Upper lobe of left lung (tissue), 6 donors: ENCODE measurements around the gene GALNT10. TPM values are rescaled to one million over a fixed set of nuclear protein-coding genes. Genes with fewer than 3 reads are reported as not detected.
A peak's percentile ranks its signal among the peaks of the same experiment; 100 is the strongest.

Experiments used
- ATAC-seq, 2 donors: fragments of 200-7000 bp; cut with Tn5 transposase; one replicate each; pipeline ENCODE4 v1.9.1; 2022; ENCODE audit warnings: mild to moderate bottlenecking in 2 of 2, moderate library complexity in 2 of 2; ENCODE audit not compliant: low FRiP score in 2 of 2
- DNase-seq, 2 donors: peaks; one replicate each; pipeline ENCODE4 v3.0.0-alpha.2; 2019 to 2020
- H3K27ac ChIP-seq, 4 donors: fragments of 200-600 bp; sonication (generic); one replicate each; pipeline ENCODE4 v1.5.1; 2016 to 2019
- H3K27me3 ChIP-seq, 4 donors: fragments of 200-600 bp; sonication (generic); one replicate each; pipeline ENCODE4 v1.5.1; 2017 to 2019
- H3K36me3 ChIP-seq, 4 donors: fragments of 200-600 bp; sonication (generic); one replicate each; pipeline ENCODE4 v1.5.1; 2016 to 2019
- H3K4me1 ChIP-seq, 4 donors: fragments of 200-600 bp; sonication (generic); one replicate each; pipeline ENCODE4 v1.5.1; 2018 to 2019
- H3K4me3 ChIP-seq, 4 donors: fragments of 200-600 bp; sonication (generic); one replicate each; pipeline ENCODE4 v1.5.1; 2017 to 2019; ENCODE audit warnings: mild to moderate bottlenecking in 2 of 4, moderate library complexity in 1 of 4
- H3K9me3 ChIP-seq, 4 donors: fragments of 200-600 bp; sonication (generic); one replicate each; pipeline ENCODE4 v1.5.1; 2018 to 2019
- EP300 ChIP-seq, 4 donors: sonication (generic); formaldehyde crosslinking; IDR thresholded peaks; one replicate each; pipeline ENCODE4 v1.5.1; 2017; ENCODE audit warnings: antibody characterized with exemption in 4 of 4, control low read depth in 2 of 4
- POLR2A ChIP-seq, 4 donors: fragments of 450-650 bp; IDR thresholded peaks; one replicate each; pipeline ENCODE4 v1.5.1; 2016 to 2017; ENCODE audit warnings: antibody characterized with exemption in 4 of 4, mild to moderate bottlenecking in 2 of 4
- POLR2AphosphoS5 ChIP-seq, 2 donors: sonication (generic); formaldehyde crosslinking; IDR thresholded peaks; one replicate each; pipeline ENCODE4 v1.5.1; 2017; ENCODE audit warnings: antibody characterized with exemption in 2 of 2
- WGBS, 2 donors: methylation state at CpG; one replicate each; pipeline ENCODE4 v1.1.5; 2017 to 2018; 5-methylcytosine and 5-hydroxymethylcytosine counted together
- total RNA-seq, 6 donors: library from RNA; depleted of rRNA in 4 of 6; stranded (reverse); fragments of >200 nt in 4 of 6; gene quantifications; one replicate each; pipeline versions ENCODE4 v1.1.0 to v1.2.1, GENCODE V29; 2016 to 2021
- TF ChIP-seq, protein P1 (sequence below), 6 experiments: fragments of 450-650 bp in 4 of 6; fragments of 200-600 bp in 2 of 6; sonication (generic) in 2 of 6; IDR thresholded peaks; one replicate each; pipeline ENCODE4 v1.5.1; 2016 to 2019; ENCODE audit warnings: antibody characterized with exemption in 6 of 6
- donor health status: DM: no; HTN: no; CAD: no; lungs with moderate emphysema.
- donor health status: DM: no; HTN: yes; CAD: no; lungs with severe emphysema.

GALNT10 gene
- total RNA-seq, 6 donors from 2014 or later: 38.6 to 118 (median 66.4) TPM

DNA sequence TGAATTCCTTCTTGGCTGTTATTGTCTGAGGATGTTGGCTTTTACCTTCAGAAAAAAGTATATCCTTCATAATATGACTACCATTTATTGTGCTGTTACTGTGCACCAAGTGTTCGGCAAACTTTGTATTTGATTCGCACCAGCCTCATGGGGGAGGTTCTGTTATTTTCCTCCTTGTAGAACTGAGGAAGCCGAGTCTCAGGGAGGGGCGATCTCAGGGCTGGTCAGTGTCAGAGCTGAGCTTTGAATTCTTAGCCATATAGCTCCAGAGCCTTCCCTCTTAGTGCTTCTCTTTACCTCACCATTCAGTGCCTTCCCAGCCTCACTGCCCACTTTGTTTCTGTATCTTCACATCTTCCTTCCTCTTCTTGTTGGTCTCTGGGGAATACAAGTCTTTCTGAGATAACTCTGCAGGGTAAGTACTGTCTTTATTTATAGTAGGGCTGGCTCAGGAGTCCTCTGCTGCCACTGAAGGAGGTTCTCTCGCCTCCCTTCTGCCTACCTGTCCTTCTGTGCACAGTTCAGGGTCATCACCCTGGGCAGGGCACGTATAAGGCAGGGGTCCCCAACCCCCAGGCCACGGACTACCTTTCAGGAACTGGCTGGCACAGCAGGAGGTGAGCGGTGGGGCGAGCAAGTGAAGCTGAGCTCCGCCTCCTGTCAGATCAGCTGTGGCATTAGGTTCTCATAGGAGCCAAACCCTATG lies 48.4 kb downstream of the GALNT10 start:
- Histone ChIP-seq H3K4me3 (no peak overlapping the region), H3K4me1 (no peaks in the 10 kb centered on the region), H3K27me3 (no peaks in the 10 kb centered on the region), H3K9me3 (no peaks in the 10 kb centered on the region), H3K27ac (no peak overlapping the region), H3K36me3 (no peaks in the 10 kb centered on the region)
- WGBS, 2 donors: 72 to 78% methylated on average over 9 to 10 of the region's 10 CpGs
- TF ChIP-seq POLR2AphosphoS5 (IDR thresholded peaks at IDR 0.05) (no peak), EP300 (IDR thresholded peaks at IDR 0.05) (no peak)
- DNase-seq: no peak
- peak in 1 of 2 donors; percentile 13 for ATAC-seq

DNA sequence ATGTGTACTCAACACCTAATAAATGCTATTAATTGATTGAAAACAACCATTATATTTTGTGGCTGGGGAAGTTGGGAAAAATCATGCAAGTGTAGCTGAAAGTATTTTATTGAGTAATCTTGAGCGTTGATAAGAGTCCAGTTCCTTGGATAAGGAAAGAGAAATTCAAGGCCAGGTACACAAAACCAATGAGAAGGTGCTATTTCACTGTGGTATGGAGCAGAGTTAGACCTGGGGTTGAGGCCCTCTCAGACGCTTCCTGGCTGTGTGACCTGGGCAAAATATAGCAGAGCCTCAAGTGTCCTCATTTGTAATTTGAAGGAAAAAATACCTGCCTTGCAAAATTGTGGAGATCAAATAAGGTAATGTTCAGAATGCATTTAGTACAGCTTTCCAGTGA lies 50.1 kb downstream of the GALNT10 start:
- H3K4me1 ChIP-seq: no peaks in the 10 kb centered on the region
- H3K36me3 ChIP-seq: no peaks in the 10 kb centered on the region
- no peak for TF ChIP-seq EP300 (IDR thresholded peaks at IDR 0.05)
- TF ChIP-seq, protein P1, sequence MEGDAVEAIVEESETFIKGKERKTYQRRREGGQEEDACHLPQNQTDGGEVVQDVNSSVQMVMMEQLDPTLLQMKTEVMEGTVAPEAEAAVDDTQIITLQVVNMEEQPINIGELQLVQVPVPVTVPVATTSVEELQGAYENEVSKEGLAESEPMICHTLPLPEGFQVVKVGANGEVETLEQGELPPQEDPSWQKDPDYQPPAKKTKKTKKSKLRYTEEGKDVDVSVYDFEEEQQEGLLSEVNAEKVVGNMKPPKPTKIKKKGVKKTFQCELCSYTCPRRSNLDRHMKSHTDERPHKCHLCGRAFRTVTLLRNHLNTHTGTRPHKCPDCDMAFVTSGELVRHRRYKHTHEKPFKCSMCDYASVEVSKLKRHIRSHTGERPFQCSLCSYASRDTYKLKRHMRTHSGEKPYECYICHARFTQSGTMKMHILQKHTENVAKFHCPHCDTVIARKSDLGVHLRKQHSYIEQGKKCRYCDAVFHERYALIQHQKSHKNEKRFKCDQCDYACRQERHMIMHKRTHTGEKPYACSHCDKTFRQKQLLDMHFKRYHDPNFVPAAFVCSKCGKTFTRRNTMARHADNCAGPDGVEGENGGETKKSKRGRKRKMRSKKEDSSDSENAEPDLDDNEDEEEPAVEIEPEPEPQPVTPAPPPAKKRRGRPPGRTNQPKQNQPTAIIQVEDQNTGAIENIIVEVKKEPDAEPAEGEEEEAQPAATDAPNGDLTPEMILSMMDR (IDR thresholded peaks at IDR 0.05): no peak
- no peak for TF ChIP-seq POLR2A (IDR thresholded peaks at IDR 0.05)
- TF ChIP-seq POLR2AphosphoS5 (IDR thresholded peaks at IDR 0.05): no peak
- no peak for ATAC-seq
- H3K9me3 ChIP-seq: no peaks in the 10 kb centered on the region
- no peak overlapping the region for H3K4me3 ChIP-seq
- no peak for DNase-seq
- no peaks in the 10 kb centered on the region for H3K27me3 ChIP-seq
- H3K27ac ChIP-seq: no peak overlapping the region
- 69 to 75% methylated on average over 2 of the region's 2 CpGs for WGBS, 2 donors

DNA sequence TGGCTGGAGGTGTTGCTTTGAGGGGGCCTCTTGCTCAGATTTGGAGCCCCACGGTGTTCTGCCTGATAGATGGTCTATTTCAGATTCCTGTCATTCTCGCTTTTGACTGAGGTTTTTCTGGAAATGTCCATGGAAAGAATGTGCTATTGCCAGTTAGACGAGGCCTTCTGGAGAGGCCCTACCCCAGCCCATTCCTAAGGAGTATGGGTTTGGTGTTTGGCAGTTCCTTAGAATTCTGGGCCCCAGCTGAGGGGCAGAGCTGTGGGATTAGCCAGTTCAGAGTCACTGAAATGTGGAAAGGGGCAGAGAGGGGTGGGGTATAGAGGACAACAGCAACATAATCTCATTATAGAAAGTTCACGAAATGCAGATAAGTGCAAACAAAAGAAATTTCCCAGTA lies 50.5 kb downstream of the GALNT10 start:
- ATAC-seq (no peak), DNase-seq (no peak)
- Histone ChIP-seq H3K36me3 (no peaks in the 10 kb centered on the region), H3K27ac (no peak overlapping the region), H3K4me1 (no peaks in the 10 kb centered on the region), H3K9me3 (no peaks in the 10 kb centered on the region), H3K4me3 (no peak overlapping the region), H3K27me3 (no peaks in the 10 kb centered on the region)
- TF ChIP-seq POLR2AphosphoS5 (IDR thresholded peaks at IDR 0.05) (no peak), POLR2A (IDR thresholded peaks at IDR 0.05) (no peak), EP300 (IDR thresholded peaks at IDR 0.05) (no peak)
- TF ChIP-seq, protein P1 (IDR thresholded peaks at IDR 0.05): no peak
- 73 to 82% methylated on average over 4 of the region's 4 CpGs for WGBS, 2 donors

DNA sequence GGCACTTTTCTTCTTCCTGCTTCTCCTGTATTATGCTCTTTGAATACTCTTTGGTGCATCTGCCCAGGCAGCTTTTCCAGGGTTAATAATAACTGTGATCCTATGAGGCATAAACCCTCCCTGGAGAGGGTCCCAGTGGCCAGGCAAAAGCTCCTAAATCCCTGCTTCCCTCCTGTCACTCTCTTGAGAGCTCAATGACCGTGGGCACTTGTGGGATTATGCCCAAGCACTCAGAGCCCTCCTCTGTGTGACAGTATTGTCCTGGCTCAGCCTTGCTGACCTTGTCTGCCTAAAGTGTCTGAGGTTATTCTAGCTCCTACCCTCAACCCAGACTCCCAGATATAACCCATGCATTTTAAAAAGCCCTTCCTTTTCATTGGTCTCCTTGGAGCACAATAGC lies 51.9 kb downstream of the GALNT10 start:
- 86 to 100% methylated on average over 1 of the region's 1 CpG for WGBS, 2 donors
- DNase-seq: no peak
- H3K27me3 ChIP-seq: no peaks in the 10 kb centered on the region
- H3K4me3 ChIP-seq: no peak overlapping the region
- no peaks in the 10 kb centered on the region for H3K9me3 ChIP-seq
- ATAC-seq: no peak
- TF ChIP-seq POLR2A (IDR thresholded peaks at IDR 0.05) (no peak), POLR2AphosphoS5 (IDR thresholded peaks at IDR 0.05) (no peak), EP300 (IDR thresholded peaks at IDR 0.05) (no peak)
- TF ChIP-seq, protein P1 (IDR thresholded peaks at IDR 0.05): no peak
- H3K36me3 ChIP-seq: no peaks in the 10 kb centered on the region
- no peaks in the 10 kb centered on the region for H3K4me1 ChIP-seq
- no peak overlapping the region for H3K27ac ChIP-seq

DNA sequence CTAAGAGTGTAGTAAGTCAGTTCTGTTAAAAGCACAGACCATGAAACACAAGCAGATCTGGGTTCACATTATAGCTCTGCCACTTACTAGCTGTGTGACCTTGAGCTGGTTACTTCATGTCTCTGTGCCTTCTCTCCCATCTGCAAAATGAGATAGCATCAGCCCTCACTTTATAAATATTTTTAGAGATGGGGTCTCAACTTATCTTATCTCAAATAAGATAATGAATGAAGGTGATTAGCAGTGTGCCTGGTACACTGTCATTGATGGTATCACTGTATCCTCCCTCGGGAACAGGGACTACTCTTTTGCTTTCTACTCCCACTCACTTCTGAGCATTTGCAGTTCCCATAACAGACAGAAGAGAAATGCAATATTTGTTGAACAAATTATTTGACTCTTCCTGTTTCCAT lies 52.4 kb downstream of the GALNT10 start:
- no peak for DNase-seq
- Histone ChIP-seq H3K27me3 (no peaks in the 10 kb centered on the region), H3K4me1 (no peaks in the 10 kb centered on the region), H3K36me3 (no peaks in the 10 kb centered on the region), H3K27ac (no peak overlapping the region), H3K9me3 (no peaks in the 10 kb centered on the region), H3K4me3 (no peak overlapping the region)
- TF ChIP-seq, protein P1 (IDR thresholded peaks at IDR 0.05): no peak
- ATAC-seq: no peak
- 0% methylated on average over 1 of the region's 1 CpG for WGBS, 2 donors
